ENCODE results near the gene PHOSPHO2.

DNA sequence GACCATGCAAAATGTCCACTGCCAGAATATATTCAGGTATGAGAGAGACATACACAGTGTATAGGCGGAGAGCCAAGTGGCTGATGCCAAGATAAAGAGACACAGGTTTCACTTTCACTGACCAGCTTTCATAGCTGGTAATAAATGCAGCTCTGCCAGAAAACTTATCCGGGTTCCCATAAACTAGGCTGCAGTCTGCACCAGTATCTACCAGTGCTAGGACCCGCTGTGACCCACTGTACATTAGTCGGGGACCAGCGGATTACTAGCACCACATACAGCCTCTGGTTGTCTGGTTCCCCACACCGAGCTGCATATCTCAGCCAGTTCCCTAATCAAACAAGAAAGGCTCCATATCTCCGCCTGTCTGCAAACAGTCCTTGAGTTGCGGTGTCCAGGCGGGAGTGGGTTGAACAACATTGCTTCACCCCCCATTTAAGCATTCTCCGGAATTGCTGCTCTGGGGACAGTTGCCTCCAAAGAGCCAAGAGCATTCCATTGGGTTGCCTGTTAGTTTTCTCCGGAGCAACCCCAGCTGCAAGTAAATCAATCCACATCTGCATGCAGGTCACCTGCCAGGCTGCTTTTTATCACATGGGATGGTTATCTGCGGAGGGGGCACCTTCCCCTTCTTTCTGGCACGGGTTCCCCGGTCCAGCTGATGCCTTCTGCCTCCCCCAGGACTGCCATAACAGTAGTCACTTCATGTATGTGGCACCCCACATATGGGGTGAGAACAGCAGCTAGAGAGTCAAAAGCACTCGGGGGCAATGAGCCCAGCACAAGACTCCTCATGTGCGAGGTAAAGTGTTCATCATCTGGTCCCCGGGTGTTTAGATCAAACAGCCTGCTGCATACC lies 21.3 kb downstream of the PHOSPHO2 start:
- no peak for TF ChIP-seq POLR2A (IDR thresholded peaks at IDR 0.05)
- TF ChIP-seq, protein P1, sequence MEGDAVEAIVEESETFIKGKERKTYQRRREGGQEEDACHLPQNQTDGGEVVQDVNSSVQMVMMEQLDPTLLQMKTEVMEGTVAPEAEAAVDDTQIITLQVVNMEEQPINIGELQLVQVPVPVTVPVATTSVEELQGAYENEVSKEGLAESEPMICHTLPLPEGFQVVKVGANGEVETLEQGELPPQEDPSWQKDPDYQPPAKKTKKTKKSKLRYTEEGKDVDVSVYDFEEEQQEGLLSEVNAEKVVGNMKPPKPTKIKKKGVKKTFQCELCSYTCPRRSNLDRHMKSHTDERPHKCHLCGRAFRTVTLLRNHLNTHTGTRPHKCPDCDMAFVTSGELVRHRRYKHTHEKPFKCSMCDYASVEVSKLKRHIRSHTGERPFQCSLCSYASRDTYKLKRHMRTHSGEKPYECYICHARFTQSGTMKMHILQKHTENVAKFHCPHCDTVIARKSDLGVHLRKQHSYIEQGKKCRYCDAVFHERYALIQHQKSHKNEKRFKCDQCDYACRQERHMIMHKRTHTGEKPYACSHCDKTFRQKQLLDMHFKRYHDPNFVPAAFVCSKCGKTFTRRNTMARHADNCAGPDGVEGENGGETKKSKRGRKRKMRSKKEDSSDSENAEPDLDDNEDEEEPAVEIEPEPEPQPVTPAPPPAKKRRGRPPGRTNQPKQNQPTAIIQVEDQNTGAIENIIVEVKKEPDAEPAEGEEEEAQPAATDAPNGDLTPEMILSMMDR (IDR thresholded peaks at IDR 0.05): no peak

Measured in testis (tissue), 2 donors.